Liver (tissue), 9 donors: ENCODE data around the gene LRRC4B. TPM values are rescaled to one million over a fixed set of nuclear protein-coding genes. Genes with fewer than 3 reads are reported as not detected.

ENCODE experiments used
- DNase-seq: peaks from one replicate; pipeline ENCODE4 v3.0.0-alpha.2; 2017; ENCODE audit warnings: low spot score
- H3K27ac ChIP-seq, 2 donors: one replicate each; pipeline ENCODE4 v1.7.0; 2013; ENCODE audit warnings: inconsistent platforms in 2 of 2, low read length in 2 of 2, control low read depth in 1 of 2, low read depth in 1 of 2, mild to moderate bottlenecking in 1 of 2
- H3K27me3 ChIP-seq, 4 donors: one replicate each; pipeline versions ENCODE4 v1.6.1 to v1.7.0; 2013; ENCODE audit warnings: low read length in 3 of 4, inconsistent platforms in 1 of 4, mild to moderate bottlenecking in 1 of 4, moderate library complexity in 1 of 4; ENCODE audit not compliant: control insufficient read depth in 4 of 4, insufficient read depth in 4 of 4
- H3K36me3 ChIP-seq, 4 donors: one replicate each; pipeline versions ENCODE4 v1.6.1 to v1.7.0; 2013; ENCODE audit warnings: low read length in 3 of 4, mild to moderate bottlenecking in 3 of 4, low read depth in 1 of 4, moderate library complexity in 1 of 4; ENCODE audit not compliant: control insufficient read depth in 4 of 4, insufficient read depth in 3 of 4
- H3K4me1 ChIP-seq, 4 donors: one replicate each; pipeline versions ENCODE4 v1.6.1 to v1.7.0; 2013; ENCODE audit warnings: low read length in 3 of 4, mild to moderate bottlenecking in 3 of 4, moderate library complexity in 1 of 4; ENCODE audit not compliant: control insufficient read depth in 4 of 4, insufficient read depth in 4 of 4
- H3K4me3 ChIP-seq, 3 donors: one replicate each; pipeline versions ENCODE4 v1.6.1 to v1.7.0; 2013; ENCODE audit warnings: low read length in 3 of 3, control low read depth in 1 of 3, low read depth in 1 of 3, mild to moderate bottlenecking in 1 of 3
- H3K9ac ChIP-seq, 2 donors: one replicate each; pipeline ENCODE4 v1.7.0; 2013; ENCODE audit warnings: low read length in 2 of 2, mild to moderate bottlenecking in 2 of 2, moderate library complexity in 2 of 2, control low read depth in 1 of 2, low read depth in 1 of 2
- H3K9me3 ChIP-seq, 4 donors: one replicate each; pipeline versions ENCODE4 v1.6.1 to v1.7.0; 2013; ENCODE audit warnings: low read length in 3 of 4; ENCODE audit not compliant: control insufficient read depth in 4 of 4
- EGR1 ChIP-seq, 2 donors: IDR thresholded peaks; 2 replicates each; pipeline ENCODE4 v1.6.1; 2016 to 2018; ENCODE audit warnings: antibody characterized with exemption in 2 of 2, low read depth in 2 of 2
- GABPA ChIP-seq, 2 donors: IDR thresholded peaks in 1 of 2; conservative IDR thresholded peaks in 1 of 2; 2 replicates each; pipeline ENCODE4 v1.6.1; 2016; ENCODE audit warnings: antibody characterized with exemption in 2 of 2, mild to moderate bottlenecking in 1 of 2, moderate library complexity in 1 of 2
- HNF4A ChIP-seq, 2 donors: conservative IDR thresholded peaks; 2 replicates each; pipeline ENCODE4 v1.6.1; 2016; ENCODE audit warnings: antibody characterized with exemption in 2 of 2, mild to moderate bottlenecking in 2 of 2
- HNF4G ChIP-seq: IDR thresholded peaks from 2 replicates; pipeline ENCODE4 v1.6.1; 2016; ENCODE audit warnings: antibody characterized with exemption
- NR2F2 ChIP-seq: IDR thresholded peaks from 2 replicates; pipeline ENCODE4 v1.6.1; 2016; ENCODE audit warnings: antibody characterized with exemption
- RAD21 ChIP-seq, 2 donors: IDR thresholded peaks; 2 replicates each; pipeline ENCODE4 v1.6.1; 2016; ENCODE audit warnings: antibody characterized with exemption in 2 of 2, mild to moderate bottlenecking in 2 of 2
- RXRA ChIP-seq, 2 donors: IDR thresholded peaks; 2 replicates each; pipeline ENCODE4 v1.6.1; 2017 to 2018; ENCODE audit warnings: antibody characterized with exemption in 2 of 2, mild to moderate bottlenecking in 1 of 2
- TAF1 ChIP-seq: conservative IDR thresholded peaks from 2 replicates; pipeline ENCODE4 v1.6.1; 2016; ENCODE audit warnings: antibody characterized with exemption, mild to moderate bottlenecking
- ZBTB33 ChIP-seq: IDR thresholded peaks from 2 replicates; pipeline ENCODE4 v1.6.1; 2016; ENCODE audit warnings: antibody characterized with exemption
- WGBS: extraction: QIAGEN DNeasy Blood & Tissue Kit; methylation state at CpG from one replicate; pipeline ENCODE4 v1.1.7; 2013; 5-methylcytosine and 5-hydroxymethylcytosine counted together
- polyA plus RNA-seq, 2 donors: library from polyadenylated mRNA; stranded (reverse) in 1 of 2; unstranded in 1 of 2; fragments of 200-250 nt in 1 of 2; fragments of >200 nt in 1 of 2; fragmentation: Nextera tagmentation in 1 of 2; extraction: Ambion mirVana in 1 of 2; gene quantifications; one replicate each; pipeline versions ENCODE4 v1.2.1 to v1.2.3, GENCODE V29; 2013 to 2015
- total RNA-seq, 2 donors: library from RNA; depleted of rRNA; stranded (reverse); fragments of >200 nt; gene quantifications; one replicate each; pipeline ENCODE4 v1.2.3, GENCODE V29; 2014
- TF ChIP-seq, protein P1 (sequence below): fragments of 150-350 bp; IDR thresholded peaks from 2 replicates; pipeline ENCODE4 v1.5.1; 2017; ENCODE audit warnings: improper control_type of control experiment, low read depth, low read length; ENCODE audit not compliant: missing input control
- donor health status: healthy.
- donor health status: healthy.
- donor health status: healthy.
- donor health status: healthy.
- donor health status: healthy.

LRRC4B gene
- total and polyA plus RNA-seq, 4 donors = 0.11 to 1.1 (median 0.79) TPM

DNA sequence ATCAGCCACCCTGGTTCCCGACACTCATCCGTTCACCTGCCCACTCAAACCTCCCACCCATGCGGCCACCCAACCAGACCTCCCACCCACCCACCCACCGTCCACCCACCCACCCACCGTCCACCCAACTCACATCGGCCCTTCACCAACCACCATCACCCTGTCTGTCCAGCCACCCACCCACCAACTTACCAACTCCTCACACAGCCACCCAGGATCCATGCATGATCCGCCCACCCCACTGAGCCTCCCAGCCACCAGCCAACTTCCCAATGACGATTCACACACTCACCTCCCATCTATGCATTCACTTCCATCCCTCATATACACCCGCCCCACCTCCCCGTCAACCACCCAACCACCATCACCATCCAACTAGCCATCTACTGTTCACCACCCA is 61.5 kb downstream of the LRRC4B start:
- H3K36me3 ChIP-seq = no peaks in the 10 kb centered on the region
- TF ChIP-seq NR2F2 = no peak
- TF ChIP-seq HNF4A (conservative IDR thresholded peaks at IDR 0.05) = no peak
- TF ChIP-seq TAF1 = no peak
- no peak for TF ChIP-seq RXRA (IDR thresholded peaks at IDR 0.05)
- TF ChIP-seq EGR1 (IDR thresholded peaks at IDR 0.05; ENCODE audit: low read depth in 2 of 2) = no peak
- TF ChIP-seq GABPA (IDR thresholded peaks at IDR 0.05 in 1 of 2, conservative IDR thresholded peaks at IDR 0.05 in 1 of 2) = no peak
- TF ChIP-seq ZBTB33 = no peak
- no peak for TF ChIP-seq HNF4G
- H3K27me3 ChIP-seq = no peaks in the 10 kb centered on the region
- WGBS = 97% methylated on average over 10 of the region's 10 CpGs
- H3K27ac ChIP-seq = no peak overlapping the region
- H3K9ac ChIP-seq = no peak overlapping the region
- H3K4me3 ChIP-seq = no peak overlapping the region
- DNase-seq = no peak
- no peaks in the 10 kb centered on the region for H3K9me3 ChIP-seq
- H3K4me1 ChIP-seq = peaks cover 0 to 12% (median 3%) of the 10 kb centered on the region in 4 donors

- 95% methylated on average over 30 of the region's 30 CpGs for WGBS
- Histone ChIP-seq H3K27ac (no peak overlapping the region), H3K27me3 (no peaks in the 10 kb centered on the region), H3K4me1 (peaks cover 0 to 9% (median 3%) of the 10 kb centered on the region in 4 donors), H3K4me3 (no peak overlapping the region), H3K36me3 (no peaks in the 10 kb centered on the region), H3K9me3 (no peaks in the 10 kb centered on the region), H3K9ac (no peak overlapping the region)
- TF ChIP-seq, protein P1, sequence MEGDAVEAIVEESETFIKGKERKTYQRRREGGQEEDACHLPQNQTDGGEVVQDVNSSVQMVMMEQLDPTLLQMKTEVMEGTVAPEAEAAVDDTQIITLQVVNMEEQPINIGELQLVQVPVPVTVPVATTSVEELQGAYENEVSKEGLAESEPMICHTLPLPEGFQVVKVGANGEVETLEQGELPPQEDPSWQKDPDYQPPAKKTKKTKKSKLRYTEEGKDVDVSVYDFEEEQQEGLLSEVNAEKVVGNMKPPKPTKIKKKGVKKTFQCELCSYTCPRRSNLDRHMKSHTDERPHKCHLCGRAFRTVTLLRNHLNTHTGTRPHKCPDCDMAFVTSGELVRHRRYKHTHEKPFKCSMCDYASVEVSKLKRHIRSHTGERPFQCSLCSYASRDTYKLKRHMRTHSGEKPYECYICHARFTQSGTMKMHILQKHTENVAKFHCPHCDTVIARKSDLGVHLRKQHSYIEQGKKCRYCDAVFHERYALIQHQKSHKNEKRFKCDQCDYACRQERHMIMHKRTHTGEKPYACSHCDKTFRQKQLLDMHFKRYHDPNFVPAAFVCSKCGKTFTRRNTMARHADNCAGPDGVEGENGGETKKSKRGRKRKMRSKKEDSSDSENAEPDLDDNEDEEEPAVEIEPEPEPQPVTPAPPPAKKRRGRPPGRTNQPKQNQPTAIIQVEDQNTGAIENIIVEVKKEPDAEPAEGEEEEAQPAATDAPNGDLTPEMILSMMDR = no peak
- DNase-seq = no peak
Observed at GRCh38 chr19:50505856-50506611, 62.2 kb downstream of the LRRC4B start.

- Histone ChIP-seq H3K4me3 (no peak overlapping the region), H3K27ac (no peak overlapping the region), H3K36me3 (no peaks in the 10 kb centered on the region), H3K9ac (no peak overlapping the region), H3K27me3 (no peaks in the 10 kb centered on the region), H3K4me1 (no peaks in the 10 kb centered on the region), H3K9me3 (no peaks in the 10 kb centered on the region)
- DNase-seq = no peak
- WGBS = 86% methylated on average over 25 of the region's 25 CpGs
- TF ChIP-seq RXRA (IDR thresholded peaks at IDR 0.05) (no peak), RAD21 (IDR thresholded peaks at IDR 0.05) (no peak)
Observed at GRCh38 chr19:50501568-50502475, 66.4 kb downstream of the LRRC4B start.
